T-helper 1 cell treated with Interleukin-12 subunit alpha and Interleukin-12 subunit beta and Interleukin-4 antibody, amounts not matched to agents 30 μg/mL and 1 μg/mL, for 36 hours (primary cell): Measurements from ENCODE around the gene RHOG.
"Not testable (repeated sequence)": the region's sequence is repeated elsewhere in the genome, so short reads cannot be mapped to it uniquely, and the experiment has no call there.

Experiments used
- H3K27ac Mint-ChIP-seq: one replicate; pipeline ENCODE4 v1.8.0; 2021; ENCODE audit warnings: mild to moderate bottlenecking, mixed read lengths
- H3K27me3 Mint-ChIP-seq: one replicate; pipeline ENCODE4 v1.8.0; 2021; ENCODE audit warnings: low read depth, mixed read lengths
- H3K36me3 Mint-ChIP-seq: one replicate; pipeline ENCODE4 v1.8.0; 2021; ENCODE audit warnings: low read depth, mixed read lengths
- H3K4me1 Mint-ChIP-seq: one replicate; pipeline ENCODE4 v1.8.0; 2021; ENCODE audit warnings: low read depth, mixed read lengths
- H3K4me3 Mint-ChIP-seq: one replicate; pipeline ENCODE4 v1.8.0; 2021; ENCODE audit warnings: mild to moderate bottlenecking, moderate library complexity, mixed read lengths
- H3K9me3 Mint-ChIP-seq: one replicate; pipeline ENCODE4 v1.8.0; 2021; ENCODE audit warnings: mixed read lengths

The RHOG gene

DNA sequence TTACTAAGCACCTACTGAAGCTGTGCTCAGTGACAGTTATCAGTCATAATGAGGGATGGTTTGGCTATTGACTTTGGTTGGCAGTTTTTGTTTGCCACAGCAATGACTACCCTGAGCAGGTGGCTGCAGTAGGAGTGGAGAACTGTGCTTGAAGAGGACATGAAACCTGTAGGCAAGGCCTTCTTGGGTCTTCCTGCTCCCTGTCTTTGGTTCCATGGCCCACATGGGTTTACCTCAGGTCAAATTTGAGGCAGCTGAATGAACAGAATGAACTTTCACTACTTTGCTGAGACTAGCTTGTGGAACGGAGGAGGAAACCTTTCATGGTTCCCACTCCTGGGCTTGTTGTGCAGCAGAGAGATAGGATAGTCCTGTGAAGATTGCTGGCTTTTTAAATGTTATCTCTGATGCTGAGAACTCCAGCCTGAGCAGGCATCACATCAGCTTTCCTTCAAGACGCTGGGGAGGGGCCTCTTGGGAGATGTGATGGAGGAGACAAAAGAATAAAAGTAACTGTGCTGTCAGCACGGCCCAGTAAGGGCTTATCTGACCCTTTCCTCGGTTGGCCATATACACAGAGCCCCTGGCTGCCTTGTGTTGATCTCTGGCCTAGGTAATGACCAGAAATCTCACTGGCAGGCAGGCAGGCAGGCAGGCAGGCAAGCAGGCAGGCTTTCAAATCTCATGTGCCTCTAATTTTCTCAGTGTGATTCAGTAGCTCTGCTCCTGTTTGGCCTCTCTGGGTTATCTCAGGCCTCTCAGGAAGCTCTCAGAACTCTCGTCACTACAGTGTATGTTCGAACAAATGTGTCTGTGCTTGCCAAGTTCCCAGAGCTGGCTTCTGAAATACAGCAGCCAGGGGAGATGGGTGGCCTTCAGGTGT lies 26.7 kb upstream of the RHOG start:
- no peaks in the 10 kb centered on the region for H3K27me3 Mint-ChIP-seq
- H3K4me3 Mint-ChIP-seq: peak overlapping the region; percentile 18

DNA sequence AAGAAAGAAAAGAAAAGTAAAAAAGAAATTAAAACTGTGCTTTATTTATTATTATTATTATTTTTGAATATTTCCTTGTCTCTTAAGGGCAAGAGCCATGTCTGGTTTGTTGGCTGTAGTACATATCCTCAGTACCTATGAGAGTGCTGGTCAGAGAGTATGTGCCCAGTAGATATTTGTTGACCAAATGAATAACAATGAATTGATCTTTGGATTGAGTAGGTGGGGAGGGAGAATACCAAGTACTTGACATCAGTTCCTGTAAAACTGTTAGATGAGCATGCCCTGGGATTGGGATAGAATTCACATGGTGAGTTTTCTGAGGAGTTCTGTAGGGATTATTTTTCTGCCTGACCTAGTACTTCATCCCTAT lies 26.1 kb upstream of the RHOG start:
- no peaks in the 10 kb centered on the region for H3K27me3 Mint-ChIP-seq
- peak overlapping the region; percentile 18 for H3K4me3 Mint-ChIP-seq

More for the DNA sequence above, 26.7 kb upstream of the RHOG start:
- Mint-ChIP-seq H3K9me3 (no peaks in the 10 kb centered on the region), H3K4me1 (peaks cover 69% of the 10 kb centered on the region), H3K27ac (peak overlapping the region; percentile 47), H3K36me3 (peaks cover 16% of the 10 kb centered on the region)

DNA sequence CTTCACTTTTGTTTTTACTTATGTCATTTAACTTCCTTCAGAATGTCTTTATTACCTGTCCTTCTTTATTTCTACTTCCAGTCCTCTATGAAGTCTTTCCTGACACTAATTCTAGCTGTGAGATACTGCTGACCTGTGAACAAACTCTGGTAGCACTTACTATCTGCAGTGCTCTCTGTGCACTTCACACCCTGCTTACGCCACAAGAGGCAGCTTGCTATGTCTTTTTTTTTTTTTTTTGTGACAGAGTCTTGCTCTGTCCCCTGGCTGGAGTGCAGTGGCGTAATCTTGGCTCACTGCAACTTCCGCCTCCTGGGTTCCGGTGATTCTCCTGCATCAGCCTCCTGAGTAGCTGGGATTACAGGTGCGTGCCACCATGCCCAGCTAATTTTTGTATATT lies 25.4 kb upstream of the RHOG start:
- no peaks in the 10 kb centered on the region for H3K27me3 Mint-ChIP-seq
- peak overlapping the region; percentile 80 for H3K27ac Mint-ChIP-seq
- H3K36me3 Mint-ChIP-seq: peaks cover 13% of the 10 kb centered on the region
- peaks cover 73% of the 10 kb centered on the region for H3K4me1 Mint-ChIP-seq
- peak overlapping the region; percentile 60 for H3K4me3 Mint-ChIP-seq
- no peaks in the 10 kb centered on the region for H3K9me3 Mint-ChIP-seq

More for the DNA sequence above, 26.1 kb upstream of the RHOG start:
- no peaks in the 10 kb centered on the region for H3K9me3 Mint-ChIP-seq
- peak overlapping the region; percentile 47 for H3K27ac Mint-ChIP-seq
- peaks cover 15% of the 10 kb centered on the region for H3K36me3 Mint-ChIP-seq
- peaks cover 73% of the 10 kb centered on the region for H3K4me1 Mint-ChIP-seq

DNA sequence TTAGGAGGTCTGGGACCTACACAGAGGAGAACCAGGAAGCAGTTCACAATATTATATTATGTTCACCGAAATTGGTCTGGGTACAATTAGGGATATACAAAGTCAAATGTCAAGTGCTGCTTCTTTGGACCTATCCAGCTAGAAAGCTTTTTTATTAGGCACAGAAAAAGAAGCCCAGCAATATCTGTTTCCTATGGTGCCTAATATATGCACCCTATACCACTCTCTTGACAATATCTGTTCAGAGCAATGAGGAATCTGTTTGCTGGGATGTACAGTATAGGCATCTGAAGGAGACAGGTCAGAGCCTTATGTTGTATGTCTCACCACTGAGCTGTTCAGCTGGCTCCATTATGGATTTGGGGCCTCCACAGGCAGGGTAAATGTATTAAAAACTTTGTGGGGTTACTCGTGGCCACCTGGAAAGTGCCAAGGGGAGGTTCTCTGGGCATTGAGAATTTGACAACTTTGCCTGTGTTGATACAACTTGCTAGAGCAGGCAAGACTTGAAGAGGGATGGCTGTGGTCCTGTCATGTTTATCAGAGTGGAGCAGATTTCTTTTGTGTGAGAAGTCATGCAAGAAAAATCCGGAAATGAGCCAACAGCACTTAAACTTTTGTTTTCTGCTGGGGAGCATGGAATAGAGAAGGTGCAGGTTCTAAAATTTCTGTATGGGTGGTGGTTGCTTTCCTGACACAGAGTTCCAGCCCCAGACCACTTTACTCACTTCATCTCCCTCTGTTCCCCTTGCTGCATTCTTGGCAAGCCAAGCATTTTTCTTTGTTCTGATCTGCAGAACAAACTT lies 24.8 kb upstream of the RHOG start:
- peaks cover 74% of the 10 kb centered on the region for H3K4me1 Mint-ChIP-seq

DNA sequence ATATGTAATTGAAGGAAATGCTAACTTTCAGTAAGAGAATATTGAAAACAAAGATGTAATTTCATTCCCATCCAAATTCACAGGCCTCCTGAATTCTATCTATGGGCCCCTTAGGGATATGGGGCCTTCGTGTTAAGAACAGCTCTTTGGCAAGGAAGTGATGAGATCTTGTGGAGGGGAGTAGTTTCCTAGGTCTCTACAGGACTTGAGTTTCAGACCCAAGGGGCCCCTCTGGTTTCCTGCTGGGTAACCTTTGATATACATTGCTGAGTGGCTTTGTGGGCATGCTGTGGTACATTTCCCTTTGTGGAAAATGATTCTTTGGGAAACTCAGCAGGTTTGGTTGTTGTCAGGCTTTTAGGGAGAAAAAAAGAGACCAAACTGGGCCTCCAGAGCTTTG lies 20.9 kb upstream of the RHOG start:
- Mint-ChIP-seq H3K9me3 (no peaks in the 10 kb centered on the region), H3K4me1 (peaks cover 79% of the 10 kb centered on the region), H3K4me3 (peak overlapping the region; percentile 81), H3K27me3 (no peaks in the 10 kb centered on the region), H3K36me3 (peaks cover 14% of the 10 kb centered on the region), H3K27ac (peak overlapping the region; percentile 89)

More for the DNA sequence above, 24.8 kb upstream of the RHOG start:
- Mint-ChIP-seq H3K27ac (peak overlapping the region; percentile 80), H3K27me3 (no peaks in the 10 kb centered on the region), H3K4me3 (peak overlapping the region; percentile 60), H3K36me3 (peaks cover 13% of the 10 kb centered on the region), H3K9me3 (no peaks in the 10 kb centered on the region)

GRCh38 chr11:3860898-3861393 lies 20.2 kb upstream of the RHOG start:
- Mint-ChIP-seq H3K4me1 (peaks cover 78% of the 10 kb centered on the region), H3K4me3 (peak overlapping the region; percentile 81), H3K27ac (peak overlapping the region; percentile 89), H3K36me3 (peaks cover 14% of the 10 kb centered on the region)
- not testable (repeated sequence) for H3K9me3 Mint-ChIP-seq, H3K27me3 Mint-ChIP-seq

- no peaks in the 10 kb centered on the region for H3K27me3 Mint-ChIP-seq
These were observed 19.6 kb upstream of the RHOG start for GRCh38 chr11:3860375-3860774.

GRCh38 chr11:3859373-3859881 lies 18.7 kb upstream of the RHOG start:
- no peaks in the 10 kb centered on the region for H3K9me3 Mint-ChIP-seq
- peaks cover 12% of the 10 kb centered on the region for H3K36me3 Mint-ChIP-seq
- H3K27me3 Mint-ChIP-seq: no peaks in the 10 kb centered on the region
- peak overlapping the region; percentile 97 for H3K4me3 Mint-ChIP-seq
- H3K27ac Mint-ChIP-seq: peak overlapping the region; percentile 77
- H3K4me1 Mint-ChIP-seq: peaks cover 67% of the 10 kb centered on the region

More at GRCh38 chr11:3860375-3860774, 19.6 kb upstream of the RHOG start:
- no peaks in the 10 kb centered on the region for H3K9me3 Mint-ChIP-seq
- H3K4me1 Mint-ChIP-seq: peaks cover 73% of the 10 kb centered on the region
- H3K36me3 Mint-ChIP-seq: peaks cover 14% of the 10 kb centered on the region
- peak overlapping the region; percentile 89 for H3K27ac Mint-ChIP-seq
- peak overlapping the region; percentile 81 for H3K4me3 Mint-ChIP-seq

DNA sequence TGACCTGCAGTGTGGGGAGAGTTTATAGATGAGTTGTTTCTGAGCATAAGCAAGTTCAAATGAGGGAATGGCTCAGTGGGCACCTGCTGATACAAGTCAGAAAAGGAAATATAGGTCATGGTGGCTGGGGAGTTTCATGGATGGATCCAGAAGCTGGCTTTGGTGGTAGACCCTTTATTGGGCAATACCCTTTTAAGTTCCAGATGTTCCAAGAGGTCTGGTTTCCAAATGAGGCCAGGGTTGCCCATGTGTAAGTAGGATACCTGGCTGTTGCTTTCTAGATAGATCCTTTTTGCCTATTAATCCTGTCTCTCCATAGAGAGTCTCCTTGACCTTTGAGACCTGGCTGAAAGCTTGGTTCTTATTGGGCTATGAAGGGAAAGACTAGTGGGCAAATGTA lies 16.9 kb upstream of the RHOG start:
- peaks cover 74% of the 10 kb centered on the region for H3K4me1 Mint-ChIP-seq
- peak overlapping the region; percentile 97 for H3K27ac Mint-ChIP-seq
- peaks cover 8% of the 10 kb centered on the region for H3K36me3 Mint-ChIP-seq
- peak overlapping the region; percentile 97 for H3K4me3 Mint-ChIP-seq
- no peaks in the 10 kb centered on the region for H3K27me3 Mint-ChIP-seq
- no peaks in the 10 kb centered on the region for H3K9me3 Mint-ChIP-seq

- Mint-ChIP-seq H3K4me3 (peak overlapping the region; percentile 97), H3K27me3 (no peaks in the 10 kb centered on the region), H3K36me3 (peaks cover 8% of the 10 kb centered on the region), H3K9me3 (no peaks in the 10 kb centered on the region), H3K27ac (peak overlapping the region; percentile 97), H3K4me1 (peaks cover 72% of the 10 kb centered on the region)
These were observed 16.2 kb upstream of the RHOG start for GRCh38 chr11:3856856-3857553.

DNA sequence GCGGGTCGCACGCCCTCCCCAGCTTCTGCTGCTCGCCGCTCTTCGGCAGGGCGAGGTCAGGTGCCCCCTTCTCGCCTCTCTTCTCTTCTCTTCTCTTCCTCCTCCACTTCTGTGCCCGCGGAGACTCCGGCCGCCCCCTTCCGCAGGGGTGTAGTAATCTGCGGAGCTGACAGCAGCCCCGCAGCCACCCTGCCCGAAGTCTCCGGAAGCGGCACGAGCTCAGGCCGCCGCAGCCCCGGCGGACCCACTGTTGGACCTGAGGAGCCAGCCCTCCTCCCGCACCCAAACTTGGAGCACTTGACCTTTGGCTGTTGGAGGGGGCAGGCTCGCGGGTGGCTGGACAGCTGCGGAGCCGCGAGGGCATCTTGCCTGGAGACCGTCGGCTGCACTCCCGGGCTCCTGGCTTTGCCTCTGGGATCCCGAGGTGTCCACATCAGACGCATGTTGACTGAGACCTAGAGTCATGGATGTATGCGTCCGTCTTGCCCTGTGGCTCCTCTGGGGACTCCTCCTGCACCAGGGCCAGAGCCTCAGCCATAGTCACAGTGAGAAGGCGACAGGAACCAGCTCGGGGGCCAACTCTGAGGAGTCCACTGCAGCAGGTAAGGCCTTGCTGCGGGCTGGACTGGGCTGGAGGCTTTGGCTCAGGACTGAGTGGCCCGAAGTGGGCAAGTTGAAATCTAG lies 15.2 kb upstream of the RHOG start:
- peaks cover 5% of the 10 kb centered on the region for H3K36me3 Mint-ChIP-seq
- peak overlapping the region; percentile 97 for H3K27ac Mint-ChIP-seq
- no peaks in the 10 kb centered on the region for H3K27me3 Mint-ChIP-seq
- peak overlapping the region; percentile 97 for H3K4me3 Mint-ChIP-seq
- H3K9me3 Mint-ChIP-seq: no peaks in the 10 kb centered on the region
- peaks cover 65% of the 10 kb centered on the region for H3K4me1 Mint-ChIP-seq

DNA sequence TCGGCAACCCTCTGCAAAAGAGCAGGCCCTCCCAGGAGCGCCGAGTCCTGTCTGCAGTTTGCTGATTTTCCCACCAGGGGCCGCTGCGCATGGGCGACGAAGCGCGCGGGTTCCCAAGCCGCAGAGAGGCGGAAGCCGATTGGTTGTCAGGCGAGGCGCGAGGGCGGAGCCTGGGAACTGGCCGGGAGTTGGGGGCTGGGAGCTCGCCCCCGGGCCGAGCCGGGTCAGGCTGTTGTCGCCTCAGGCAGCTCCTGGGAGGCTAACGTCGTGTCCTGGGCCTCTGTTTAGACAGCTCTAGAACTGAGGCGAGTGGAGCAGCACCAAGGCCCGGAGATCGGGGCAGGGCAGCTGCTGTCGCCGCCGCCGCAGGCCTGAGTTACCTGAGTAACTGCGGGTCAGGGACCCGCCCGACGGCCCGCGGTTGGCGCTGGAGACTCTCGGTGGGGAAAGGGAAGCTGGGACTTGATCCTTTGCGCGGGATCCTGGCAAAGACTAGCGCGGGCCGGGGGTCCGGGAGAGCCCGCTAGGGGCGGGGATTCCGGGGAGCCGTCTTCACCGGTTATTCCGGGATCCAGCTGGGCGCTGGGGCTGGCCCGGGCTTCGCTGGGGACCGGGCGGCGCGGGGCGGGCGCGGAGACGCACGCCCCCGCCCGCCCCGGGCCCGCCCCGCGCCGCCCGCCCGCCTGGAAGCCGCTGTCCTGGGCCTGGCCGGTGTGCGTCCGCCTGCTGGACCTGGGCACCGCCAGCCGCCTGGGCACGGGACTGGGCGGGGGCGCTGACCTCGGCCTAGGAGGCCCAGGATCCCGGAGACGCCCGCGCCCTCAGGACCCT lies 14.4 kb upstream of the RHOG start, which contains the start of gene STIM1:
STIM1 (plus strand) TSS at position 688 of the 831 bp plus-strand sequence. CDS start 607 bp downstream, outside the sequence.
- peak within 1 kb of the TSS; percentile 97 for H3K4me3 Mint-ChIP-seq

DNA sequence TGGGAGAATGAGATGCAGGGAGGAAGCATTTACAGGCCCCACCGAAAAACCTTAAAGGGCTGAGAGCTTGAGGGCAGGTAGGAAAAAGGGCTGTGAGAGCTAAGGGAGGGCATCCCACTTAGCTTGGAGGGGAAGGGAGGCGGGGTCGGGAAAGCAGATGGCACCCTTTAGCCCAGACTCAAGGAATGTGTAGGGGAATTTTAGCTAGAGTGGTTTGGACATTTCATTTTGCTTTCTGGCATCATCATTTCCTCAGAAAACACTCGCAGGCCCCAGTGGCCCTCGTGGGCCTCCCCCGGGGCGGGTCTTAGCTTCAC lies 13.9 kb upstream of the RHOG start:
- peaks cover 53% of the 10 kb centered on the region for H3K4me1 Mint-ChIP-seq

More for the DNA sequence above, 14.4 kb upstream of the RHOG start, which contains the start of gene STIM1:
- Mint-ChIP-seq H3K27ac (peak within 1 kb of the TSS; percentile 97), H3K9me3 (no peaks in the 10 kb centered on the region), H3K27me3 (no peaks in the 10 kb centered on the region), H3K36me3 (peaks cover 3% of the 10 kb centered on the region), H3K4me1 (peaks cover 57% of the 10 kb centered on the region)

More for the DNA sequence above, 13.9 kb upstream of the RHOG start:
- Mint-ChIP-seq H3K27ac (peak overlapping the region; percentile 97), H3K36me3 (peaks cover 3% of the 10 kb centered on the region), H3K27me3 (no peaks in the 10 kb centered on the region), H3K9me3 (no peaks in the 10 kb centered on the region), H3K4me3 (peak overlapping the region; percentile 86)
